GM21423 (cell line): ENCODE measurements around the gene DEPDC1.
"Not testable (repeated sequence)": the region's sequence is repeated elsewhere in the genome, so short reads cannot be mapped to it uniquely, and the experiment has no call there.

Experiments used
- ATAC-seq: cut with Tn5 transposase; IDR thresholded peaks from one replicate; pipeline ENCODE4 v1.9.1; 2021; ENCODE audit warnings: mild to moderate bottlenecking, moderate library complexity; ENCODE audit not compliant: unreplicated experiment

Gene DEPDC1, protein sequence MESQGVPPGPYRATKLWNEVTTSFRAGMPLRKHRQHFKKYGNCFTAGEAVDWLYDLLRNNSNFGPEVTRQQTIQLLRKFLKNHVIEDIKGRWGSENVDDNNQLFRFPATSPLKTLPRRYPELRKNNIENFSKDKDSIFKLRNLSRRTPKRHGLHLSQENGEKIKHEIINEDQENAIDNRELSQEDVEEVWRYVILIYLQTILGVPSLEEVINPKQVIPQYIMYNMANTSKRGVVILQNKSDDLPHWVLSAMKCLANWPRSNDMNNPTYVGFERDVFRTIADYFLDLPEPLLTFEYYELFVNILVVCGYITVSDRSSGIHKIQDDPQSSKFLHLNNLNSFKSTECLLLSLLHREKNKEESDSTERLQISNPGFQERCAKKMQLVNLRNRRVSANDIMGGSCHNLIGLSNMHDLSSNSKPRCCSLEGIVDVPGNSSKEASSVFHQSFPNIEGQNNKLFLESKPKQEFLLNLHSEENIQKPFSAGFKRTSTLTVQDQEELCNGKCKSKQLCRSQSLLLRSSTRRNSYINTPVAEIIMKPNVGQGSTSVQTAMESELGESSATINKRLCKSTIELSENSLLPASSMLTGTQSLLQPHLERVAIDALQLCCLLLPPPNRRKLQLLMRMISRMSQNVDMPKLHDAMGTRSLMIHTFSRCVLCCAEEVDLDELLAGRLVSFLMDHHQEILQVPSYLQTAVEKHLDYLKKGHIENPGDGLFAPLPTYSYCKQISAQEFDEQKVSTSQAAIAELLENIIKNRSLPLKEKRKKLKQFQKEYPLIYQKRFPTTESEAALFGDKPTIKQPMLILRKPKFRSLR

DNA sequence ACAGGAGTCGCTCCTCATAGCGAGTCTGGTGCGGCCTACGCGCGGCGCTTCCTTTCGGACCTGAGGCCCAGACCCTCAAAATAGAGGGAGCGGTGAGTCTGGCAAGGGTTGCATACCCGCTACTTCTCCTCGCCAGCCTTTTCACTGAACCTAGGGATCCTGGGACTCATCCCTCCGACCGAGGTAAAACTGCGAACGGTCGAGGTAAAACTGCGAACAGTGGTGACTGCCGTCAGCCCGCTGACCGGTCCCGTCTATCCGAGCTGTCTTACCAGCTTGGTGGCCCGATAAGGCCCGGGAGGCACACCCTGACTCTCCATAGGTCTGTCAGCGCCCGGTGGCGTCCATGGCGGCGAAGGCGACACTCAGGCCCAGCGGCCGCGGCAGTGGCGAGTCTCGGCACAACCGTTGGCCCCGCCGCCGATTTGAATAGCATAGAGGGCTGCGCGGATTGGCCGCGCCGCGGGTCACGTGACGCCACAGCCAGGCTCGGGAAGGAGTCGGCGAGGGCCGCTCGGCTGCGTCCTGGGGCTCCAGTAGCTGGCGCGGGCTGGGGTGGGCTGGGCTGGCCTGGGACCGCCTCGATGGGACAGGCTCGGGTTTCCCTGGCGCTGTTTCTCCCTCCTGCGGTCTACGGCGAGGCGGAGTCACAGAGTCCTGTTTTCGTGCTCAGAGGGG, at the start of gene DEPDC1:
DEPDC1 (minus strand) TSS at position 403 of the 678 bp plus-strand sequence; CDS start at position 320, 83 bp downstream.
- peak; percentile 95 for ATAC-seq

DNA sequence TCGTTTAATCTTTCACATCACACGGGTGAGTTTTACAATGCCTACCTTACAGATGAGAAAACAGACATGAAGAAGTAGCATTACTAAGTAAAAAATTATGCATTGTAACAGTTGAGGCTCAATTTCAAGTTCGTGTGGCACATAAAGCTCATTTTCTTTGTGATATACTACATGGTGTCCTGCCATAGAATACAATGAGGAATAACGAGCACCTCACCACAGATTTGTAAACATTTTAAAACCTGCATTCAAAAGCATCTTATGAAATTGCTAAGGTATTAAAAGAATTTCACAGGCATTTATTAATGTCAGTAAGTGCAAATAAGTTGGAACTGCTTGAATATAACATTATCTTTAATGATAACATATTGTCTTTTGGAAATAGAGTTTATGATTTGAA, 47.8 kb upstream of the DEPDC1 start:
- ATAC-seq = no peak

DNA sequence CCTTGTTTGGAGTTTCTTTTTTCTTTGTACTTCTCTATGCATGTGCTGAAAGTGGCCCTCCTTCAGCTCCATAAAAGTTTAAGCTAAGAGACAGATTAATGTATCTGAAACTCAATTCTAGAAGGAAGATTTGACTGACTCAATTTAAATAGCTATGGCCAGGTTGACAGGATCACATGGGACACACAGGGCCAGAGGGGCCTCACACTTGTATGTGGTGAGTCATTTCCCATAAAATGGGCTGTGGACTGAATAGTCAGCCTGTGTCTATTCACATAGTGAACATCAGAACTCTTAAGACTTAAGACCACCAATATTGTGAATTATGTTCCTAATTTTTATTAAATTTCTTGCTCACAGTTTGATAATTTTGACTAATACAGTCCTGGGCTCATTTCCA, 45.7 kb upstream of the DEPDC1 start:
- ATAC-seq = no peak

DNA sequence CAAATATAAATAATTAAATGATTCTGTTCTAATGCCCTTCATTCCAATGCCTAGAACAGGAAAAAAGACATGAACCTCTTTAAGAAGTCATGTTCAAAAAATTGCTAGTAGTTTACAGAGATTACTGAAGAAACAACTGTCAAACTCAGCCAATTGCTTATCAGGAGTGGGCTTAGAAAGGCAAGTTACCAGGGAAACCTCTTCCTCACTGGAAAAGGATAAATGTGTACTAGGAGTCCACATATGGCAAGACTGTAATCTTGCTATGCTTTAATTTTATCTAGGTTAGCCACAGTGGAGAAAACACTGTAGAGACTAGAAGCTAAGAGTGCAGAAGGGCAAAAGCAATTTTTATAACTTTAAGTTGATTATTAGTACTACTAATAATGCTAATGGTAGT, 42.1 kb upstream of the DEPDC1 start:
- ATAC-seq = no peak

DNA sequence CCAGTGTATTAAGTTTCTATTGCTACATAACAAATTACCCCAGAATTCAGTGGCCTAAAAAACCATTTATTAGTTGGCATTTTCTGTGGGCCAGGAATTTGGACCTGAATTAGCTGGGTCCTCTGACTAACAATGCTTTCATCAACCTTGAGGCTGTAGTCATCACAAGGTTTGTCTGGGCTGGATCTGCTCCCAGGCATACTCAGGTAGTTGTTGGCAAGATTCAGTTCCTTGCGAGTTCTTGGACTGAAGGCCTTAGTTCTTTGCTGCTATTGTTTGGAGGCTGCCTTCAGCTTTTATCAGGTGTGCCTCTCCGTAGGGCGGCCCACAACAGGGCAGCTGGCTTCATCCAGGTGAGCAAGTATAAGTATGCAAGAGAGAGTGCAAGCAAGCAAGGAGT, 31.4 kb upstream of the DEPDC1 start:
- no peak for ATAC-seq

DNA sequence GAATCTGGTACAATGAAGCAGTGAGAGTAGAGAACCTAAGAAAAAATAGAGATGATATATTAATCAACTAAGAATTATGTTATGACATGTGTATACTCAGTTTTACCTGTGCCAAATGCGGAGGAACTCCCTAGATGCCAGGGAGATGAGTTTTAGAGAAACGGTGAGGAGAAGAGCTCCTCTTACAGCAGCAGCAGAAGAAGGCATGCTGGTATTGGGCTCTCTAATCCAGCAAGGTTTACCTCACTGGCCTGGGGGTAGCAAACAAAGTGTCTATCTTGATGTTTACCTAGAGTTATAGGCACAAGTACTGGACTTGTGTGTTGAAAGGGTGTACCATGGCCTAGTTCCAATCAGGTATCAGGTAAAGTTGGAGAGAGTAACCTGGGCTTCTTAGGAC, 28.9 kb upstream of the DEPDC1 start:
- ATAC-seq = no peak

DNA sequence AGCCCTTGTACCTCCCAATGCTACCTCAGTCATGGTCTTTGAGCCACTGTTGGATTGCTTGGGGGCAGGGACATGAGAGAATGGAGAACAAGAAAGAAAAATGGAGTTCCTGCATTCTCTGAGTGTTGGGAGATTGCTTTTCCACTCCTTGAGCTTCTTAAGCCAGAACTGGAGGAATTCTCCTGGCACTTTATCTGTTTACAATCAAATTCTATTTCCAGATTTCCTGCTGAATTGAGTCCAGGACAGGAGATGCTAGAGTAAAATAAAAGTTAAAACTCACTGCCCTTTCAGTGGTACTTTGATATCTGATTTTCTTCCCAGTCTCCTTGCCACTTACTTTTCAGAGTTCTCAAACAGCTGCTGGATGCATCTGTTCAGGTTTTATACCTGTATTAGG, 24.4 kb upstream of the DEPDC1 start:
- ATAC-seq = no peak

DNA sequence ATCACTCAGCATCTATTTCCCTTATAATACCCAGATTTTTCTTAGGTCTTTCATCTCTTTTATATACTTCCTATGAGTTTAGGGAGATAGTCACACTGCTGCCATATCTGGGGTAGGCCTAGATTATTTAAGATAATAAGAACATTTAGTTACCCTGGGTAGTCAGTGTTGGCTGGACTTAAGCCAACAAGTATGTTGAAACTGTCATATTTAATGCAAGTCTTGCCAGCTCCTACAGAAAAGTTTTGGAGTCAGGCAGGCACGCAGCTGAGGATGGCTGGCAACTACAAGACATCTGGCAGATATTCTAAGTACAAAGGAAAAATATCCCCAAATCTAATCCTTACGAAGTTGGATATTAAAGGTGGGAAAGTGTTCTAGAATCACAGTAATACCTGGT, 19.2 kb upstream of the DEPDC1 start:
- no peak for ATAC-seq

DNA sequence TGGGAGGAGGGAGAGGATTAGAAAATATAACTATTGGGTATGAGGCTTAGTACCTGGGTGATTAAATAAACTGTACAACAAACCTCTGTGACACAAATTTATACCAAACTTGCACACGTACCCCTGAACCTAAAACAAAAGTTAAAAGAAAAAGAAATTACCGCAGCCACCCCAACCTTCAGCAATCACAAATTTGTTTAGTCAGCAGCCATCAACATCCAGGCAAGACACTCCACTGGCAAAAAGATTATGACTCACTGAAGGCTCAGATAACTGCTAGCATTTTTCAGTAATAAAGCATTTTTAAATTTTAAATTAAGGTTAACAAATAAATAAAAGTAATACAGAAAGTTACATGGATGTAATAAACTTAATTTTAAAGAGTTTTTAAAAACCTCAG, 14.4 kb upstream of the DEPDC1 start:
- ATAC-seq = no peak

DNA sequence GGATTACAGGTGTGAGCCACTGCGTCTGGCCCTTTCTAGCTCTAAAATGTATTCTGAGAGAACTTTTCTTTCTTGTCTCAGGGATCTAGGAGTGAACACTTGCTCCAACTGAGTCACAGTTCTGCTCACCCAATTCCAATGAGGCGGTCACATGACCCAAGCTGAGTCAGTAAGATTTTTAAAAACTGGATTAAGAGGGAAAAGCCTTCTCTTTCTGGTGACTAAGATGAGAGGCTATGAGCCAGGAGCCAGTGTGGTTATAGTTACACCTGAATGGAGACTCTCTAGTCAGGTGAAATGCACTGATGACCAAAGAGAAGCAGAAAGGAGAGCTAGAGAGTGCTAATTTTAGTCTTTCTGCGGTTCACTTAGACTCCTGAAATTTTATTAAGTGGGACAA, 9.5 kb upstream of the DEPDC1 start:
- ATAC-seq = no peak

DNA sequence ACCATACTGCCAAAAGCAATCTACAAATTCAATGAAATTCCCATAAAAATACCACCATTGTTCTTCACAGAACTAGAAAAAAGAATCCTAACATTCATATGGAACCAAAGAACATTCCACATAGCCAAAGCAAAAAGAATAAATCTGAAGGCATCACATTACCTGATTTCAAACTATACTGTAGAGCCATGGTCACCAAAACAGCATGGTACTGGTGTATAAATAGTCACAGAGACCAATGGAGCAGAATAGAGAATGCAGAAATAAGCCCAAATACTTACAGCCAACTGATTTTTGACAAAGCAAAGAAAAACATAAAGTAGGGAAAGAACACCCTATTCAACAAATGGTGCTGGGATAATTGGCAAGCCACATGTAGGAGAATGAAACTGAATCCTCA, 6.2 kb upstream of the DEPDC1 start:
- ATAC-seq = no peak

DNA sequence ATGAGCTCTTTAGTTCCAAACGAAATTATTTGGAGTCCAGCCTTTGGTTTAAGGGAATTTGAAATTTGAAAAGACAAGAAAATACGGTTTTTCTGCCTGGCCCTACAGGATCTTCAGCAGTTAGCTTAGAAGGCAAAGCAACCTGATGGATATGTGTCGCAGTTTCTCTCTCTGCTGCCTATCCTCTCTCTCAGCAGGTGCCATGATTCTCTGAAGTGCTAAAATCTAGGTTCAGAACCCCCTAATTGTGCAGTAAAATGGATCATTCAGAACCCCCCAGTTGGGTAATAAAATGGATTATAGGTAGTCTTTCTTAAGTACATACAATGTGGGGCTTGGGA, 446 bp upstream of the DEPDC1 start:
- peak; percentile 11 for ATAC-seq

DNA sequence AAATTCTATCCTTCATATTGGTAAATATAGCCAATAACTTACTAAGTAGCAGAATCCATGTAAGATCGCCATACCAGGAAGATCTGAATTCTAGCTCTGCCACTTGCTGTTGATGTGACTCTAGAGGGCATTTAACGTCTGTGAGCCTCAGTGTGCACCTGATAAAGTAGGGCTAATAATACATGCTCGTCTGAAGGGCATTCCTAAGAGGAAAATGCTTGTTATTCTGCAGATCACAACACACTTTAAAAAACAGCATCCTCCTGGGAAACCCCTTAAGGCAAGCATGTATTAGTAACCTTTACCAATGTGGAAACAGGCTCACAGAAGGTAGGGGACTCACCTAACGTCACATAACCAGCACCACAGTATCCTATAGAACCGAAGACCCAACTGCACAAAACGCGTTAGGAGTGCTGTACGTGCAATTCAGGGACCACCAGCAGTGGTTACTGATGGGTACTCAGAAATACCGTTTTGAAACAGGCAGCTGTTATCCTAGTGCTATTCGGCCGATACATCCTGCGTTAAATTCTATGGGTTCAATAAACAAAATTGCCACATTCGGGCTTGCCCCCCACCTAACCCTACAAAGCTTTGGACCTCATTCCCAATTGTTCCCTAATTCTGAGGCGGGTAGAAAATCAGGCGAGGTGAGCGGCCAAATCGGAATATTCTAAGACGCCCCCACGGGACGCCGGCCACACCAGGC, 758 bp downstream of the DEPDC1 start:
- peak; percentile 25 for ATAC-seq

DNA sequence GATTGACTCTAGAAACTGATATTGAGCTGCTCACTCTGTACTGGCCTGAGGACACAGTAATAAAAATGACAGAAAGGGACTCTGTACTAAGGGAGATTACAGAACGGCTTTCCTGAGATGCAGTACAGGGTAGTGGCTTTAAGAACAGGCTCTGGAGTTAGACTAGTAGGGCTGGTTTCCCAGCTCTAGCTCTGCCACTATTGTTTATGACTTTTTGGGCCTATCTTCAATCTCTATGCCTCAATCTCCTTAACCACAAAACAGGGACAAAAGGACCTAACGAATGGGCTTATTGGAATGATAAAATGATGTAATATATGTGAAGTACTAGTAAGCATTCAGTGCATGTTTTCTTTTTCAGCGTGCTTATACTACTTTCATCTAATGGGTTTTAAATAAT, 1.4 kb downstream of the DEPDC1 start:
- ATAC-seq = no peak

DNA sequence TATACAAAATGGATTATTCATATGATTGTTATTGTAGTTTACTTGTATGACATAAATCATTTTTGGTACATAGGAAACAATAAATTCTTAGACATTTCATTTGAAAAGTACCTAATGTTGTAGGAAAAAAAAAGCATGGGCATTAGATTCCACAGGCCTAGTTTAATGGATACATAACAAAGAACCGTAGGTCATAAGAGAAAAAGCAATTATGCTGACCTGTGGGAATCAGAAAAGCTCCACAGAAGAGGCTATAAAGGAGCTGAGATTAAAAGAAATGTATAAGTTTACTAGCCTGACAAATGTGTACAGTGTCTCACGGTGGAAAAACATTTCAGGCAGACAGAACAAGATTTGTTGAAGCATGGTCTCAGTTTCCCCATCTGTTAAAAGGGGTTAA, 3.7 kb downstream of the DEPDC1 start:
- no peak for ATAC-seq

DNA sequence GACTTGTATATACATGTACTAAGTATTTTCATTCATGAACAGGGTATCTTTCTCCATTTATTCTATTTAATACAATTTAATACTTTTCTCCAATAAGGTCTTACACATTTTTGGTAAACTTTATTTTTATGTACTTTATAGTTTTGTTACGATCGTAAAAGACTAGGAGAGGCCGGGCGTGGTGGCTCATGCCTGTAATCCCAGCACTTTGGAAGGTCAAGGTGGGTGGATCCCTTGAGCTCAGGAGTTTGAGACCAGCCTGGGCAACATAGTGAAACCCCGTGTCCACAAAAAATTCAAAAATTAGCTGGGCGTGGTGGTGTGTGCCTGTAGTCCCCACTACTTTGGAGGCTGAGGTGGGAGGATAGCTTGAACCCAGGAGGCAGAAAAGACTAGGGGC, 4.6 kb downstream of the DEPDC1 start:
- not testable (repeated sequence) for ATAC-seq

DNA sequence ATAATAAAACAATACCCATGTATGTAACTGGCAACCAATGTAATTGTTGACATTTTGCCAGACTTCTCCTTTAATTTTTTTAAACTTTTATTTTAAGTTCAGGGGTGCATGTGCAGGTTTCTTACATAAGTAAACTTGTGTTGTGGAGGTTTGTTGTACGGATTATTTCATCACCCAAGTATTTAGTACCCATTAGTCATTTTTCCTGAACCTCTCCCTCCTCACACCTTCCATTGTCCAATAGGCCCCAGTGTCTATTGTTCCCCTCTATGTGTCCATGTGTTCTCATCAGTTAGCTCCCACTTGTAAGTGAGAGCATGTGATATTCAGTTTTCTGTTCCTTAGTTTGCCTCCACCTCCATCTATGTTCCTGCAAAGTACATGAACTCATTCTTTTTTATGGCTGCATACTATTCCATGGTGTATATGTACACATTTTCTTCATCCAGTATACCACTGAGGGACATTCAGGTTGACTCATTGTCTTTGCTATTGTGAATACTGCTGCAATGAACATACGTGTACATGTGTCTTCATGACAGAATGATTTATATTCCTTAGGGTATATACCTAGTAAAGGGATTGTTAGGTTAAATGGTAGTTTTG, 6.7 kb downstream of the DEPDC1 start:
- ATAC-seq = no peak

DNA sequence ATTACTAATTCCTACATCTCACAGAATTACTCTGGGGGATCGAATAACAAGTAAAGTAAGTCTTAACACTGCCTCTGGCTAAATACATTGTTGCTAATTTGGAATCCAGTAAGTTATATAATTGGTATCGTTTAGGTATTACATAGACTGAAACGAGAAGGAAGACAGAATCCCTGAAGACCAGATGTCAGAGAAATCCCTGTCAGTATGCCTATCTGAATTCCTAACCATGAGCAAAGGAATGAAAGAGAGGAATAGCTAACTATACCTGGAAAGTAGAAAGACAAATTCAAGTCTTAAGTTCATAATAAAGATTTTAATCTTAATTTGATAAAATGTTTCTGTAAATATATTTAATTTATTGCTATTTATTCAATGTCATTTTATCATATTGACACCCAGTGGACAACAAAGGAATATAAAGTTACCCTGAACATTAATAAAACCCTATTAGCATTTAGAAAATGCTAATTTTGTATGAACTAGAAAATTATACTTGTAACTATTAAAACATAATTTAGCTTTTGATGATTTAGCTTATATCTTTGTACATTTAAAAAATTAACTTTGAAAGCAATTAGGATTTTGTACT, 11.4 kb downstream of the DEPDC1 start:
- no peak for ATAC-seq

DNA sequence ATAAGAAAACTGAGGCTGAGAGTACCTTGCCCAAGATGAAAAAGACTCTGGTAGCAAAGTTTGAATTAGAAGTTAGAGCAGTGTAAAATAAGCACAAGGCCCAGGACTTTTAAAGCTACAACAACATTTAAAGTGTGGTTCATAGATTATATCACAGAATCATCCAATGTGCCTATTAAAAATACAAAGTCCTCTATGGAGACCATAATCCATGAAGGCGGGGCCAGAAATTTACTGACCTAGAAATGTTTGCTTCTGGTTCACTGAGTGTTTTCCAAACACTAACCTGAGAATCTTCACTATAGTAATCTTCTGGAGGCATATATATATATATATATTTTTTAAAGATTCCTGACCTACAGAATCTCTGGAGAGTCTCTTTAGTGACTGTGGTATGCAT, 12.3 kb downstream of the DEPDC1 start:
- ATAC-seq = no peak

DNA sequence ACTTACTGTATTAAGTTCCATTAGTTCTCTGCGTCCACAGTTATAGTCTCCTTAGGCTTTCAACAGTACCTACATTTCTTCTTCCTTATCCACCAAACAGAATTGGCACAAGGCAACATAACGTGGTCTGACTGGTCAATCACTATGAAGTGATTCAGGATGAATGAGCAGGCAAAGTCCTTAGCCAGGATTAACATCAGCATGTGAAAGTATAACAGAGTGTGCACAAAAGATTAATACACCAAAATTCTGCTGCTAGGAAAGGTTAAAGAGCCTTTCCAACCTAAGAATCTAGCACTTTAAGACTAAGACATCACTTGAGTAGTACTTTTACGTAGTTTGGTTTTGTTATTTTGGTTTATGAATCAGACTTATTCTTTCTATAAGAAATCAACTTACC, 15.8 kb downstream of the DEPDC1 start:
- ATAC-seq = no peak
